GM21723 (cell line): Measurements from ENCODE around the gene KRTAP3-2.

ENCODE experiments used
- ATAC-seq: cut with Tn5 transposase; IDR thresholded peaks from one replicate; pipeline ENCODE4 v1.9.1; 2021; ENCODE audit warnings: mild to moderate bottlenecking, moderate library complexity; ENCODE audit not compliant: unreplicated experiment

KRTAP3-2 gene

GRCh38 chr17:40974366-40974765 lies 25.3 kb downstream of the KRTAP3-2 start:
- no peak for ATAC-seq

GRCh38 chr17:40967582-40967981 lies 32.1 kb downstream of the KRTAP3-2 start:
- no peak for ATAC-seq

- no peak for ATAC-seq
Observed at GRCh38 chr17:40966848-40967247, 32.9 kb downstream of the KRTAP3-2 start, which contains the start of gene KRT39. Gene KRT39 (minus strand): TSS chr17:40966948. CDS start chr17:40966856, 92 bp downstream.

GRCh38 chr17:40963838-40964237 lies 35.9 kb downstream of the KRTAP3-2 start:
- ATAC-seq, result no peak

- no peak for ATAC-seq
Observed at GRCh38 chr17:40962059-40962561, 37.6 kb downstream of the KRTAP3-2 start.

GRCh38 chr17:40961591-40961990 lies 38.1 kb downstream of the KRTAP3-2 start:
- ATAC-seq, result no peak

GRCh38 chr17:40960144-40960543 lies 39.6 kb downstream of the KRTAP3-2 start:
- no peak for ATAC-seq

- ATAC-seq, result no peak
Observed at GRCh38 chr17:40958086-40958953, 41.4 kb downstream of the KRTAP3-2 start.

GRCh38 chr17:40956401-40957254 lies 43.1 kb downstream of the KRTAP3-2 start:
- no peak for ATAC-seq

GRCh38 chr17:40953881-40954280 lies 45.8 kb downstream of the KRTAP3-2 start:
- ATAC-seq, result no peak

- no peak for ATAC-seq
Observed at GRCh38 chr17:40952661-40953060, 47.0 kb downstream of the KRTAP3-2 start.

GRCh38 chr17:40952154-40952553 lies 47.6 kb downstream of the KRTAP3-2 start:
- no peak for ATAC-seq

- no peak for ATAC-seq
Observed at GRCh38 chr17:40951011-40951622, 48.6 kb downstream of the KRTAP3-2 start.

- no peak for ATAC-seq
Observed at GRCh38 chr17:40950176-40950575, 49.5 kb downstream of the KRTAP3-2 start.

- no peak for ATAC-seq
Observed at GRCh38 chr17:40949418-40949817, 50.3 kb downstream of the KRTAP3-2 start.
